ENCODE results near the gene RBP5. TPM values are rescaled to one million over a fixed set of nuclear protein-coding genes. Genes with fewer than 3 reads are reported as not detected.

RBP5 gene
- total and polyA plus RNA-seq, 9 of the 15 experiments (the other 6 are each of a cell fraction or from before 2014, with no cell fraction given), result 8.6 to 22.5 (median 11.4) TPM

- peak; percentile 47; the same call in 1 of the 2 replicates for TF ChIP-seq MYC (IDR thresholded peaks at IDR 0.05; ENCODE audit: low read depth, low read length)
- TF ChIP-seq MYC (CRISPR knock-in tag; IDR thresholded peaks at IDR 0.05; ENCODE audit: borderline replicate concordance, low read depth), result no peak
- TF ChIP-seq JUND (IDR thresholded peaks at IDR 0.05; ENCODE audit: borderline replicate concordance, low read depth, low read length), result peak; percentile 66
- TF ChIP-seq JUND (tag; IDR thresholded peaks at IDR 0.05; ENCODE audit: borderline replicate concordance, low read depth, low read length), result peak; percentile 17; the same call in 1 of the 3 replicates
- no peak for TF ChIP-seq DLX4 (CRISPR knock-in tag; IDR thresholded peaks at IDR 0.05)
- TF ChIP-seq ZNF584 (CRISPR knock-in tag; IDR thresholded peaks at IDR 0.05; ENCODE audit: low read depth), result no peak
- TF ChIP-seq ATF3 (IDR thresholded peaks at IDR 0.05), result peak; percentile 35; the same call in 1 of the 2 replicates
- TF ChIP-seq ATF3 (CRISPR knock-in tag; conservative IDR thresholded peaks at IDR 0.05), result no peak
- no peak for TF ChIP-seq YBX1 (IDR thresholded peaks at IDR 0.05)
- peak in 1 of 2 experiments; percentile 23; a peak in 1 of 4 replicates for TF ChIP-seq SIN3A (IDR thresholded peaks at IDR 0.05; ENCODE audit: borderline replicate concordance in 2 of 2, control insufficient read depth in 1 of 2, low read depth in 2 of 2, low read length in 2 of 2)
- TF ChIP-seq NFRKB (IDR thresholded peaks at IDR 0.05; ENCODE audit: low read depth), result peak; percentile 28; the same call in 1 of the 2 replicates
- TF ChIP-seq KLF16 (IDR thresholded peaks at IDR 0.05), result peak; percentile 26; the same call in 1 of the 2 replicates
- peak; percentile 34; the same call in 1 of the 2 replicates for TF ChIP-seq SMARCA4 (IDR thresholded peaks at IDR 0.05)
- peak; percentile 94 for TF ChIP-seq ZNF740 (CRISPR knock-in tag; IDR thresholded peaks at IDR 0.05)
- peak in 1 of 2 experiments; percentile 99; a peak in 2 of 4 replicates for TF ChIP-seq ZNF740 (tag; IDR thresholded peaks at IDR 0.05)
- TF ChIP-seq ETV5 (CRISPR knock-in tag; IDR thresholded peaks at IDR 0.05; ENCODE audit: low read depth), result no peak
- peak; percentile 56; the same call in 1 of the 2 replicates for TF ChIP-seq CTBP1 (IDR thresholded peaks at IDR 0.05; ENCODE audit: borderline replicate concordance)
- TF ChIP-seq MYNN (IDR thresholded peaks at IDR 0.05), result peak; percentile 53; the same call in 1 of the 2 replicates
- no peak for TF ChIP-seq MYNN (CRISPR knock-in tag; IDR thresholded peaks at IDR 0.05)
- TF ChIP-seq CBFA2T3 (IDR thresholded peaks at IDR 0.05), result peak; percentile 40; the same call in 1 of the 2 replicates
- peak; percentile 44; the same call in 1 of the 2 replicates for TF ChIP-seq NCOR1 (IDR thresholded peaks at IDR 0.05)
These were observed 19.7 kb downstream of the RBP5 start, which contains the start of gene C1RL (continued) for GRCh38 chr12:7108796-7109571.
